ENCODE results near the gene ZNF165. TPM values are rescaled to one million over a fixed set of nuclear protein-coding genes. Genes with fewer than 3 reads are reported as not detected.
A peak's percentile ranks its signal among the peaks of the same experiment; 100 is the strongest.

The ZNF165 gene
- total RNA-seq, 4 donors from 2014 or later = 1.7 to 6.9 (median 2.2) TPM

GRCh38 chr6:28137505-28137981 is 57.2 kb downstream of the ZNF165 start:
- no peaks in the 10 kb centered on the region for H3K27me3 ChIP-seq
- H3K27ac ChIP-seq = peak overlapping the region; percentile 82 to 95 (median 90)
- TF ChIP-seq POLR2A (IDR thresholded peaks at IDR 0.05) = no peak
- no peak for TF ChIP-seq CTCF (IDR thresholded peaks at IDR 0.05)
- H3K36me3 ChIP-seq = no peaks in the 10 kb centered on the region
- peak overlapping the region; percentile 58 to 88 (median 72) for H3K4me3 ChIP-seq
- DNase-seq = no peak
- intact Hi-C loops (cut with DNase I) = loop anchor here (10.0 kb wide), 1 partner anchor 217 kb away; no protein-coding TSS in a partner anchor
- H3K4me1 ChIP-seq = peaks cover 6 to 52% (median 19%) of the 10 kb centered on the region in 3 donors
- no peaks in the 10 kb centered on the region for H3K9me3 ChIP-seq
- 0 to 1% methylated on average over 6 of the region's 6 CpGs for WGBS, 2 donors

Other genes with a start within 250 kb of the ZNF165 start
- not detected for gene OR2B2, start 168.2 kb upstream of the ZNF165 start, total RNA-seq
- gene OR2B6, start 123.3 kb upstream of the ZNF165 start, total RNA-seq = not detected
- 1 to 10 TPM; 2.8 to 4.4 (median 3.6) TPM for gene ZSCAN16, start 44.0 kb downstream of the ZNF165 start, total RNA-seq
- 10 to 100 TPM in 1 of 4 donors, 1 to 10 TPM in 3; 2.2 to 17.5 (median 5.9) TPM for gene ZKSCAN8, start 61.3 kb downstream of the ZNF165 start, total RNA-seq
- gene ZSCAN9, start 144.7 kb downstream of the ZNF165 start, total RNA-seq = 10 to 100 TPM in 1 of 4 donors, 1 to 10 TPM in 2, under 1 TPM in 1; 0.95 to 11.3 (median 3.4) TPM
- 1 to 10 TPM; 2.4 to 5.3 (median 3.3) TPM for gene ZKSCAN4, start 171.7 kb downstream of the ZNF165 start, total RNA-seq
- 1 to 10 TPM in 1 of 4 donors, under 1 TPM in 2, not detected in 1; 0.22 to 1.5 (median 0.70) TPM for gene NKAPL, start 178.7 kb downstream of the ZNF165 start, total RNA-seq
- 10 to 100 TPM in 1 of 4 donors, 1 to 10 TPM in 3; 2.1 to 17.0 (median 3.4) TPM for gene ZSCAN26, start 186.6 kb downstream of the ZNF165 start, total RNA-seq
- gene PGBD1, start 201.0 kb downstream of the ZNF165 start, total RNA-seq = 1 to 10 TPM in 2 of 4 donors, under 1 TPM in 2; 0.61 to 3.1 (median 1.3) TPM

Measured in esophagus squamous epithelium (tissue), 5 donors.